Neural progenitor cell (in vitro differentiated cells): ENCODE data around the gene CRIP2. TPM values are rescaled to one million over a fixed set of nuclear protein-coding genes. Genes with fewer than 3 reads are reported as not detected.

Experiments used
- DNase-seq: peaks from one replicate; pipeline ENCODE4 v3.0.0-alpha.2; 2016; ENCODE audit warnings: low spot score
- H2AFZ ChIP-seq: fragments of 200-600 bp; sonication (generic); replicated peaks from 2 replicates; pipeline ENCODE4 v1.6.1; 2016; ENCODE audit warnings: antibody characterized with exemption
- H3F3A ChIP-seq: fragments of 200-600 bp; sonication (generic); 2 replicates; pipeline ENCODE4 v1.6.1; 2016; ENCODE audit warnings: antibody characterized with exemption, low read depth
- H3K27ac ChIP-seq: fragments of 200-600 bp; sonication (generic); 2 replicates; pipeline ENCODE4 v1.5.1; 2016; ENCODE audit warnings: mild to moderate bottlenecking
- H3K27me3 ChIP-seq: fragments of 200-600 bp; sonication (generic); 2 replicates; pipeline ENCODE4 v1.6.1; 2016; ENCODE audit warnings: mild to moderate bottlenecking, moderate library complexity
- H3K36me3 ChIP-seq: fragments of 200-600 bp; sonication (generic); 2 replicates; pipeline ENCODE4 v1.5.1; 2016
- H3K4me1 ChIP-seq: fragments of 200-600 bp; sonication (generic); 2 replicates; pipeline ENCODE4 v1.6.1; 2016; ENCODE audit warnings: mixed run types
- H3K4me2 ChIP-seq: fragments of 200-600 bp; sonication (generic); 2 replicates; pipeline ENCODE4 v1.6.1; 2016
- H3K4me3 ChIP-seq: fragments of 200-600 bp; sonication (generic); 2 replicates; pipeline ENCODE4 v1.5.1; 2016
- H3K79me2 ChIP-seq: fragments of 200-600 bp; sonication (generic); 2 replicates; pipeline ENCODE4 v1.6.1; 2016; ENCODE audit warnings: low read depth
- H3K9ac ChIP-seq: fragments of 200-600 bp; sonication (generic); 2 replicates; pipeline ENCODE4 v1.6.1; 2016
- H3K9me3 ChIP-seq: fragments of 200-600 bp; sonication (generic); 2 replicates; pipeline ENCODE4 v1.5.1; 2016; ENCODE audit warnings: low read depth
- H4K20me1 ChIP-seq: fragments of 200-600 bp; sonication (generic); 2 replicates; pipeline ENCODE4 v1.6.1; 2016; ENCODE audit warnings: low read depth
- H3K27ac Mint-ChIP-seq: 3 replicates; pipeline ENCODE4 v1.8.0; 2021; ENCODE audit warnings: mixed read lengths
- H3K27me3 Mint-ChIP-seq: 2 replicates; pipeline ENCODE4 v1.8.0; 2022; ENCODE audit warnings: low read depth, mild to moderate bottlenecking, inconsistent platforms, moderate library complexity, mixed read lengths; ENCODE audit not compliant: insufficient read depth
- H3K36me3 Mint-ChIP-seq: 3 replicates; pipeline ENCODE4 v1.8.0; 2021; ENCODE audit warnings: mixed read lengths
- H3K4me1 Mint-ChIP-seq: 3 replicates; pipeline ENCODE4 v1.8.0; 2021; ENCODE audit warnings: mixed read lengths
- H3K4me3 Mint-ChIP-seq: 3 replicates; pipeline ENCODE4 v1.8.0; 2021; ENCODE audit warnings: mild to moderate bottlenecking, moderate library complexity, mixed read lengths
- H3K9me3 Mint-ChIP-seq: 3 replicates; pipeline ENCODE4 v1.8.0; 2020; ENCODE audit warnings: mixed read lengths
- CTCF ChIP-seq: fragments of 200-600 bp; sonication (generic); IDR thresholded peaks from 2 replicates; pipeline ENCODE4 v1.5.1; 2017; ENCODE audit warnings: antibody characterized with exemption, mild to moderate bottlenecking
- EZH2 ChIP-seq: fragments of 200-600 bp; sonication (generic); IDR thresholded peaks from 2 replicates; pipeline ENCODE4 v1.6.1; 2017; ENCODE audit warnings: antibody characterized with exemption, mild to moderate bottlenecking, moderate library complexity
- EZH2phosphoT487 ChIP-seq: fragments of 200-600 bp; sonication (generic); IDR thresholded peaks from 2 replicates; pipeline ENCODE4 v1.6.1; 2017; ENCODE audit warnings: antibody characterized with exemption
- total RNA-seq: library from RNA; depleted of rRNA; stranded (reverse); fragments of >200 nt; gene quantifications from 2 replicates; pipeline ENCODE4 v1.2.3, GENCODE V29; 2015; ENCODE audit warnings: low replicate concordance

The CRIP2 gene
- total RNA-seq, 1 donor from 2014 or later: 0.30 TPM

GRCh38 chr14:105440554-105440900, 34.1 kb upstream of the CRIP2 start:
- H3K27me3 Mint-ChIP-seq: no peaks in the 10 kb centered on the region
- Histone ChIP-seq H3F3A (no peaks in the 10 kb centered on the region), H4K20me1 (peaks cover 66% of the 10 kb centered on the region), H3K9me3 (no peaks in the 10 kb centered on the region), H2AFZ (no peak overlapping the region), H3K27me3 (no peaks in the 10 kb centered on the region), H3K27ac (no peak overlapping the region), H3K36me3 (no peaks in the 10 kb centered on the region), H3K4me1 (no peaks in the 10 kb centered on the region), H3K4me2 (no peak overlapping the region), H3K79me2 (peaks cover 45% of the 10 kb centered on the region), H3K4me3 (no peak overlapping the region), H3K9ac (no peak overlapping the region)
- DNase-seq: no peak
- no peaks in the 10 kb centered on the region for H3K4me1 Mint-ChIP-seq
- no peak for TF ChIP-seq CTCF
- no peak for TF ChIP-seq EZH2phosphoT487
- no peak for TF ChIP-seq EZH2
- peaks cover 13% of the 10 kb centered on the region for H3K36me3 Mint-ChIP-seq
- H3K9me3 Mint-ChIP-seq: peaks cover 6% of the 10 kb centered on the region
- no peak overlapping the region for H3K27ac Mint-ChIP-seq
- H3K4me3 Mint-ChIP-seq: no peak overlapping the region

GRCh38 chr14:105440992-105441391, 33.6 kb upstream of the CRIP2 start:
- Mint-ChIP-seq H3K27me3 (no peaks in the 10 kb centered on the region), H3K4me1 (no peaks in the 10 kb centered on the region), H3K4me3 (no peak overlapping the region), H3K36me3 (peaks cover 10% of the 10 kb centered on the region), H3K9me3 (peaks cover 2% of the 10 kb centered on the region), H3K27ac (no peak overlapping the region)
- Histone ChIP-seq H3K36me3 (no peaks in the 10 kb centered on the region), H3K9ac (no peak overlapping the region), H3K27me3 (no peaks in the 10 kb centered on the region), H3K4me1 (no peaks in the 10 kb centered on the region), H3K4me2 (no peak overlapping the region), H3K27ac (no peak overlapping the region), H3F3A (no peaks in the 10 kb centered on the region), H3K79me2 (peaks cover 41% of the 10 kb centered on the region), H3K9me3 (no peaks in the 10 kb centered on the region), H4K20me1 (peaks cover 66% of the 10 kb centered on the region), H2AFZ (no peak overlapping the region), H3K4me3 (no peak overlapping the region)
- no peak for DNase-seq
- TF ChIP-seq EZH2 (no peak), EZH2phosphoT487 (no peak), CTCF (no peak)

GRCh38 chr14:105442125-105442524, 32.5 kb upstream of the CRIP2 start:
- Histone ChIP-seq H3K9me3 (no peaks in the 10 kb centered on the region), H3K4me1 (no peaks in the 10 kb centered on the region), H3K4me3 (no peak overlapping the region), H3K36me3 (no peaks in the 10 kb centered on the region), H3K79me2 (peaks cover 36% of the 10 kb centered on the region), H3K4me2 (no peak overlapping the region), H2AFZ (no peak overlapping the region), H4K20me1 (peaks cover 66% of the 10 kb centered on the region), H3K27me3 (no peaks in the 10 kb centered on the region), H3K27ac (no peak overlapping the region), H3K9ac (no peak overlapping the region), H3F3A (no peaks in the 10 kb centered on the region)
- Mint-ChIP-seq H3K4me1 (no peaks in the 10 kb centered on the region), H3K9me3 (no peaks in the 10 kb centered on the region), H3K27ac (no peak overlapping the region), H3K36me3 (peaks cover 6% of the 10 kb centered on the region), H3K27me3 (no peaks in the 10 kb centered on the region), H3K4me3 (no peak overlapping the region)
- TF ChIP-seq EZH2: no peak
- DNase-seq: no peak

- Histone ChIP-seq H3K27me3 (no peaks in the 10 kb centered on the region), H3K27ac (no peak overlapping the region), H3K9ac (no peak overlapping the region), H3K36me3 (no peaks in the 10 kb centered on the region), H4K20me1 (peaks cover 66% of the 10 kb centered on the region), H3K79me2 (peaks cover 29% of the 10 kb centered on the region), H3K9me3 (no peaks in the 10 kb centered on the region), H3K4me3 (no peak overlapping the region), H3F3A (no peaks in the 10 kb centered on the region), H3K4me2 (no peak overlapping the region), H2AFZ (no peak overlapping the region), H3K4me1 (no peaks in the 10 kb centered on the region)
- H3K27me3 Mint-ChIP-seq: no peaks in the 10 kb centered on the region
- H3K4me1 Mint-ChIP-seq: no peaks in the 10 kb centered on the region
- no peak overlapping the region for H3K4me3 Mint-ChIP-seq
- no peaks in the 10 kb centered on the region for H3K9me3 Mint-ChIP-seq
- H3K36me3 Mint-ChIP-seq: peaks cover 6% of the 10 kb centered on the region
- TF ChIP-seq CTCF (no peak), EZH2phosphoT487 (no peak), EZH2 (no peak)
- no peak overlapping the region for H3K27ac Mint-ChIP-seq
- no peak for DNase-seq
Measured at GRCh38 chr14:105442834-105443233, 31.8 kb upstream of the CRIP2 start.
